Measurements from ENCODE around the gene RAET1G. TPM values are rescaled to one million over a fixed set of nuclear protein-coding genes. Genes with fewer than 3 reads are reported as not detected.

The RAET1G gene
- total RNA-seq, 1 experiment from 2014 or later: 1.2 TPM

DNA sequence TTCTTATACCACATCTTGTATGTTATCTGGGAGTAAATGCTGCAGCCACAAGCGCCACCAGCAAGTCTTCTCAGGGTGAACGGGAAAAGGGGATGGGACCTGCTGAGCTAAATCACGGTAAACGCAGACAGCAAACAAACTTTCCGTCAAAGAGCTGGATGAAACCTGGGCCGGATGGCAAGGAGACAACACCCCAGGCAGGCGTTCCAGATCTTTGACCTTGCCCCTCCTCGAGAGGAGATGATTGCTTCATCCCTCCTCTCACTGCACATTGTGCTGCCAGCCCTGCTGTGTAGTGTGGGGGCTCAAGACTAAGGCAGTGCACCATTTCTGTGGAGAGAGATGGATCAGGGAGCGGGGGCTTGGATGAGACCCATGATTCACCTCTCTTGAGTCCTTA lies 34.8 kb downstream of the RAET1G start:
- DNase-seq (ENCODE audit: low read depth, low spot score) (no peak), ATAC-seq (no peak)
- no peak overlapping the region for H3K27ac ChIP-seq (ENCODE audit: low read length)
- no peak overlapping the region for H3K4me3 ChIP-seq (ENCODE audit: low read depth in 2 of 2, low read length in 2 of 2)
- intact Hi-C loops (cut with micrococcal nuclease; ENCODE audit: unreplicated experiment) (no loop called here), in situ Hi-C loops (cut with HindIII; ENCODE audit: low pct_unique_long_range_greater_than_20kb, low sequenced_read_pairs) (no loop called here)
- ChIA-PET CTCF (no interaction called here), POLR2A (no interaction called here)
- H3K36me3 ChIP-seq (ENCODE audit: control insufficient read depth, insufficient read depth, low read length): no peaks in the 10 kb centered on the region
- TF ChIP-seq TCF7L2 (IDR thresholded peaks at IDR 0.05; ENCODE audit: low read depth, low read length) (no peak), SIN3A (IDR thresholded peaks at IDR 0.05; ENCODE audit: borderline replicate concordance, insufficient read depth, low read depth, low read length) (no peak)
- TF ChIP-seq, protein P1, sequence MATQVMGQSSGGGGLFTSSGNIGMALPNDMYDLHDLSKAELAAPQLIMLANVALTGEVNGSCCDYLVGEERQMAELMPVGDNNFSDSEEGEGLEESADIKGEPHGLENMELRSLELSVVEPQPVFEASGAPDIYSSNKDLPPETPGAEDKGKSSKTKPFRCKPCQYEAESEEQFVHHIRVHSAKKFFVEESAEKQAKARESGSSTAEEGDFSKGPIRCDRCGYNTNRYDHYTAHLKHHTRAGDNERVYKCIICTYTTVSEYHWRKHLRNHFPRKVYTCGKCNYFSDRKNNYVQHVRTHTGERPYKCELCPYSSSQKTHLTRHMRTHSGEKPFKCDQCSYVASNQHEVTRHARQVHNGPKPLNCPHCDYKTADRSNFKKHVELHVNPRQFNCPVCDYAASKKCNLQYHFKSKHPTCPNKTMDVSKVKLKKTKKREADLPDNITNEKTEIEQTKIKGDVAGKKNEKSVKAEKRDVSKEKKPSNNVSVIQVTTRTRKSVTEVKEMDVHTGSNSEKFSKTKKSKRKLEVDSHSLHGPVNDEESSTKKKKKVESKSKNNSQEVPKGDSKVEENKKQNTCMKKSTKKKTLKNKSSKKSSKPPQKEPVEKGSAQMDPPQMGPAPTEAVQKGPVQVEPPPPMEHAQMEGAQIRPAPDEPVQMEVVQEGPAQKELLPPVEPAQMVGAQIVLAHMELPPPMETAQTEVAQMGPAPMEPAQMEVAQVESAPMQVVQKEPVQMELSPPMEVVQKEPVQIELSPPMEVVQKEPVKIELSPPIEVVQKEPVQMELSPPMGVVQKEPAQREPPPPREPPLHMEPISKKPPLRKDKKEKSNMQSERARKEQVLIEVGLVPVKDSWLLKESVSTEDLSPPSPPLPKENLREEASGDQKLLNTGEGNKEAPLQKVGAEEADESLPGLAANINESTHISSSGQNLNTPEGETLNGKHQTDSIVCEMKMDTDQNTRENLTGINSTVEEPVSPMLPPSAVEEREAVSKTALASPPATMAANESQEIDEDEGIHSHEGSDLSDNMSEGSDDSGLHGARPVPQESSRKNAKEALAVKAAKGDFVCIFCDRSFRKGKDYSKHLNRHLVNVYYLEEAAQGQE (IDR thresholded peaks at IDR 0.05; ENCODE audit: insufficient read depth in 1 of 2, low read depth in 2 of 2, low read length in 1 of 2): no peak
- TF ChIP-seq, protein P2, sequence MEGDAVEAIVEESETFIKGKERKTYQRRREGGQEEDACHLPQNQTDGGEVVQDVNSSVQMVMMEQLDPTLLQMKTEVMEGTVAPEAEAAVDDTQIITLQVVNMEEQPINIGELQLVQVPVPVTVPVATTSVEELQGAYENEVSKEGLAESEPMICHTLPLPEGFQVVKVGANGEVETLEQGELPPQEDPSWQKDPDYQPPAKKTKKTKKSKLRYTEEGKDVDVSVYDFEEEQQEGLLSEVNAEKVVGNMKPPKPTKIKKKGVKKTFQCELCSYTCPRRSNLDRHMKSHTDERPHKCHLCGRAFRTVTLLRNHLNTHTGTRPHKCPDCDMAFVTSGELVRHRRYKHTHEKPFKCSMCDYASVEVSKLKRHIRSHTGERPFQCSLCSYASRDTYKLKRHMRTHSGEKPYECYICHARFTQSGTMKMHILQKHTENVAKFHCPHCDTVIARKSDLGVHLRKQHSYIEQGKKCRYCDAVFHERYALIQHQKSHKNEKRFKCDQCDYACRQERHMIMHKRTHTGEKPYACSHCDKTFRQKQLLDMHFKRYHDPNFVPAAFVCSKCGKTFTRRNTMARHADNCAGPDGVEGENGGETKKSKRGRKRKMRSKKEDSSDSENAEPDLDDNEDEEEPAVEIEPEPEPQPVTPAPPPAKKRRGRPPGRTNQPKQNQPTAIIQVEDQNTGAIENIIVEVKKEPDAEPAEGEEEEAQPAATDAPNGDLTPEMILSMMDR (IDR thresholded peaks at IDR 0.05): no peak
- H3K27me3 ChIP-seq (ENCODE audit: control insufficient read depth, insufficient read depth, low read length): no peaks in the 10 kb centered on the region
- no TSS peak for BruUV-seq (replicated peaks)
- no peaks in the 10 kb centered on the region for H3K4me1 ChIP-seq (ENCODE audit: control insufficient read depth, insufficient read depth, low read length)
- no peaks in the 10 kb centered on the region for H3K9me3 ChIP-seq (ENCODE audit: control insufficient read depth, insufficient read depth, low read depth, low read length)

GRCh38 chr6:149887343-149887742 lies 35.6 kb downstream of the RAET1G start:
- ATAC-seq: no peak
- Histone ChIP-seq H3K4me3 (ENCODE audit: low read depth in 2 of 2, low read length in 2 of 2) (no peak overlapping the region), H3K27ac (ENCODE audit: low read length) (no peak overlapping the region), H3K27me3 (ENCODE audit: control insufficient read depth, insufficient read depth, low read length) (no peaks in the 10 kb centered on the region), H3K4me1 (ENCODE audit: control insufficient read depth, insufficient read depth, low read length) (no peaks in the 10 kb centered on the region), H3K36me3 (ENCODE audit: control insufficient read depth, insufficient read depth, low read length) (no peaks in the 10 kb centered on the region), H3K9me3 (ENCODE audit: control insufficient read depth, insufficient read depth, low read depth, low read length) (no peaks in the 10 kb centered on the region)
- TF ChIP-seq, protein P1 (IDR thresholded peaks at IDR 0.05; ENCODE audit: insufficient read depth in 1 of 2, low read depth in 2 of 2, low read length in 1 of 2): no peak
- TF ChIP-seq POLR2AphosphoS5 (IDR thresholded peaks at IDR 0.05; ENCODE audit: low read depth, low read length): no peak
- TF ChIP-seq SIN3A (IDR thresholded peaks at IDR 0.05; ENCODE audit: borderline replicate concordance, insufficient read depth, low read depth, low read length): no peak
- TF ChIP-seq TCF7L2 (IDR thresholded peaks at IDR 0.05; ENCODE audit: low read depth, low read length): no peak
- TF ChIP-seq, protein P2 (IDR thresholded peaks at IDR 0.05): no peak
- intact Hi-C loops (cut with micrococcal nuclease; ENCODE audit: unreplicated experiment) (no loop called here), in situ Hi-C loops (cut with HindIII; ENCODE audit: low pct_unique_long_range_greater_than_20kb, low sequenced_read_pairs) (no loop called here)
- CTCF ChIA-PET: no interaction called here
- BruUV-seq (replicated peaks): no TSS peak
- POLR2A ChIA-PET: no interaction called here
- DNase-seq (ENCODE audit: low read depth, low spot score): no peak

All from Panc1 (cell line).